IPS DF 4.7 (cell line): Measurements from ENCODE around the gene TSBP1.

Experiments used
- DNase-seq: peaks from one replicate; pipeline ENCODE4 v3.0.0-alpha.2; 2013; ENCODE audit warnings: low spot score; ENCODE audit errors: extremely low read depth

TSBP1 gene, protein sequence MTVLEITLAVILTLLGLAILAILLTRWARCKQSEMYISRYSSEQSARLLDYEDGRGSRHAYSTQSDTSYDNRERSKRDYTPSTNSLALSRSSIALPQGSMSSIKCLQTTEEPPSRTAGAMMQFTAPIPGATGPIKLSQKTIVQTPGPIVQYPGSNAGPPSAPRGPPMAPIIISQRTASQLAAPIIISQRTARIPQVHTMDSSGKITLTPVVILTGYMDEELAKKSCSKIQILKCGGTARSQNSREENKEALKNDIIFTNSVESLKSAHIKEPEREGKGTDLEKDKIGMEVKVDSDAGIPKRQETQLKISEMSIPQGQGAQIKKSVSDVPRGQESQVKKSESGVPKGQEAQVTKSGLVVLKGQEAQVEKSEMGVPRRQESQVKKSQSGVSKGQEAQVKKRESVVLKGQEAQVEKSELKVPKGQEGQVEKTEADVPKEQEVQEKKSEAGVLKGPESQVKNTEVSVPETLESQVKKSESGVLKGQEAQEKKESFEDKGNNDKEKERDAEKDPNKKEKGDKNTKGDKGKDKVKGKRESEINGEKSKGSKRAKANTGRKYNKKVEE

DNA sequence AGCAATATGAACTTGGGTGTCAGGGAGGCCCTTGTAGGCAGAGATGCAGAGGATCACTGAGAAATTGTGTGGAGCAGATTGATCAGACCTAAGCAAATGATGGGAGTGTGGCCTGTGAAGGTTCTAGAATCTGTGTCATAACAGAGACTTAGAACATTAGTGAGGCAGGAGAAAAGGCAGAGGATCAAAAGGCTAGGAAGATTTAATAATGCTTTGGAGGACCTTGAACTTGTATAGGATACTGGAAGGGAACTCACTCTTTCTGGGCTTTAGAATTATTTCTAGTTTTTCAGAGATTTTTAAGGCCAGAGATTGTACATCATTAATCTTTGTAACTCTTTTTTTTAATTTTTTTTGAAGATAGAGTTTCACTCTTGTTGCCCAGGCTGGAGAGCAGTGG is at the start of gene TSBP1:
TSS of gene TSBP1 (minus strand) at position 101 of the 400 bp plus-strand sequence. CDS start 197 bp downstream, outside the sequence.
- no peak for DNase-seq

DNA sequence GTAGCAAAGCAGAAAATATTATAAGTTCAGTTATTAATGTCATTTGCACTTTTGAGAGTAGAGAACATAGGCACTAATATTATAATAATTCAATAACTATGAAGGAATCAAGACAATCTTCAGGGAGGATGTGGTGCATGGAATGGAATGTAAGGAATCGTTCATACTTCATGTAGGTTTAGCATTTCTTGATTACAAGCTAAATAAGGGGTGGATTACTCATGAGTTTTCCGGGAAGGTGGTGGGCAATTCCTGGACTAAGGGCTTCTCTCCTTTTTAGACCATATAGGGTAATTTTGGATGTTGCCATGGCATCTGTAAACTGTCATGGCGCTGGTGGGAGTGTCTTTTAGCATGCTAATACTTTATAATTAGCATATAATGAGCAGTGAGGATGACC is 44.3 kb upstream of the TSBP1 start:
- DNase-seq: no peak

DNA sequence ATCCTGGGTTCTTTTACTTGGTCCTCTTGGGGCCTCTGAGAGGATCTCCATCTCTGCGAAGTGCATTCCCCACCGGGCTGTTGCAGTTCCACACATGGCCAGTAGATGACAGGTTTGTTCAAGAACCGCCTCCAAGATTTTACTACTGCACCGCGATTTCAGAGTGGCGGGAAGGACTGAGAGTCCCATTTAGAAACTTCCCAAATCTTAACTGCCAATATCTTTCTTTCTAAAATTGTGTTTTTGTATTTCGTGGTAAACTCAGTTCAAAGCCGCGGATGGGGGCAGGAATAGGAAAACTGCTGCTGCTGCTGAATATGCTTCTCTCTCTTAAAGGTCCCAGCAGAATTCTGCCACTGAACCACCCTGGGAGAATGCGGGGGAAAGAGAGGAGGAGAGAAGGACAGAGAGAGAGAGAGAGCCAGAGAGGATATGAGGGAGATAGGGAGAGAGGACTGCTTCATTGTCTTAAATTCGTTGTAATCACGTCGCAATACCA is 43.9 kb upstream of the TSBP1 start:
- DNase-seq: peak; percentile 38

DNA sequence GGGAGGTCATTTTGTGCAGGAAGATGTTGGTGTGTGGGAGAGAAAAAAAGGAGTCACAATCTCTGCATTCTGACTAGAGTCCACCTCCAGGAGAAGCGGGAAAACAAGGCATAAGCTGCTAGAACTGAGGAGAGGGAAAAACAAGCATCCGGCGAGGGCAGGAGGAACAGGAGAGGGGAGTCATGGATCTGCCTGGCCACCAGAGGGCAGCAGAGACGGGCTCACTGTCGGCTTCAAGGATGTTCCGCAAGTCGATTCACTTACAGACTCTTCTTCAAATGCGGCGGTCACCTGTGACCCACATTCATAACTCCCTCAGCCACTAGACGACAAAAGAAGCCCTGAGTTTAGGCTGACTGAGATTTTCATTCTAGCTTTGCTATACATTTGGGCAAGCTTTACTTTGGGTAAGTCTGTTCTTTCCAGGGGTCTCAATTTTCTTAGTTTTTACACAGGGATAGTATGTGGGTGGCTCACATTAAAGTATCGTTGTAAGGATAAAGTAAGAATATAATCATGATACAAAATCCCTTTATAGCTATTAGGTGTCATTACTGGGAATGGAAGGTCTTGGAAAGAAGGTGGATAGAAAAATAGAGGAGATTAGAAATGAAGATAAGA is 41.8 kb upstream of the TSBP1 start:
- DNase-seq: peak; percentile 64

DNA sequence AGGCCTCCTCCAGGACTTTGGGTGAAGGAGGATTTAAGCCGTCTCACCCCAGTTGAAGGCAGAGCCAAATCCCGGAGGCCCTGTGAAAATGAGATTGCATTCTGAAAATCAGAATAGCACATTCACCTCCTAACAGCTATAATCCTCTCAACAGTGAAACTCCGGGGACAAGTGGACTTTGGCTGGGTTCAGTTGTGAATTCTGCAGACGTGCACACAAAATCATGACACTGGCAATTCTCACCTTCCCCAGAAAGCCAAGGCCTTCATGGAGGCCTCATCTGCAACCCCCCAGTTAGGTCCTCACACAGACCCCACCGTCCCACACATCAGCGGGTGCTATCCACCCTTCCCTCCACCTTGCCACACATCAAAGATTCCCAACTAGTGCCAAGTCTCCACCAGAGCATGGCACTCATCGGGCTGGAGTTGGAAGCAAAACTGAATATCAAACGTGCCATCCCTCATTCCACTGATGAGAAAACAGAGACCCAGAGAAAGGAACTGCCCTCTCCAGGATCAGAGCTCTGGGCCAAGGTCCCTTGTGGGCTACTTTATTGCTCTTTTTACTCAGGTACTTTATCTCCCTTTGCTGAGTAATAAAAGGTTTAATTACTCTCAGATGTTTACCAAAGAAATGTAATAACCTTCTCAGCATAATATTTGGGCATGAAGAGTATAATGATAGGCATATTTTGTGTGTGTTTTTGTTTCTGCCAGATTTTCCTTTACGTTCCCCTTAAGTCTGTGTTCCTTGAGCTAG is 40.0 kb upstream of the TSBP1 start:
- no peak for DNase-seq

DNA sequence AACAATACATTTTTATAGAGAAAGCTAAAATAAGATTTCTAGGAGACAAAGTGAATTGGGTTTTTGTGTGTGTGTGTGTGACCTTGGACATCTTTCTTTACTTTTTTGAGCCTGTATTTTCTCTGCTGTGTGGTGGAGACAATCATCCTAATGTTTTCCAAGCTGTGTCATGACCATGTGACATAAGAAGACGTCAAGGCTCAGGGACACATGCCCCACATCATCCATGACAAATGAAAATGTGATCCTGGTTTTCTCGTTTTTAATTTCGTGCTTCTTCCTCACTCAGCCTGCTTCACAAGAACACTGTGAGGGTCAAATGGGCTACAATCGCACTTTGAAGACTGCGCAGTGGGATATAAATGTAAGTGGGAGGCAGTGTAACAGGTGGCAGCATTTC is 39.2 kb upstream of the TSBP1 start:
- no peak for DNase-seq

DNA sequence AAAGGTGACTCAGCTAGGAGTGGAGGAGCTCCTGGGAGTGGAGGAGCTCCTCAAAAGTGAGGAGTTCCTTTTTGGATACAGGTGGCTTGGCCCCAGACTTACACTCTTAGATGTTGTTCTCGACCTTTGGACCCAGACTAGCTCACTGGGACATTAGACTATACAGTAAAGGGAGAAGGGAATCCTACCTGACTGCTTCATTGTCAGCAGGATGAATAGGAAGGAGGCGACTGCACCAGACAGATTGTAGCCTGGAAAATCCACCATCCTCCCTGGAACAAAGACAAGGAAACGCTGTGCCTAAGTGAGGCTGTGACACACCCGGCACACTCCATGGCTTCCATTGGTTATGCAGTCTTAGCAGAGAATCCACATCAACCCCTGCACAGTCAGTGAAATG is 35.2 kb upstream of the TSBP1 start, which contains the start of gene BTNL2:
TSS of gene BTNL2 (minus strand) at position 325 of the 400 bp plus-strand sequence. CDS start at position 267, 58 bp downstream.
- DNase-seq: no peak

DNA sequence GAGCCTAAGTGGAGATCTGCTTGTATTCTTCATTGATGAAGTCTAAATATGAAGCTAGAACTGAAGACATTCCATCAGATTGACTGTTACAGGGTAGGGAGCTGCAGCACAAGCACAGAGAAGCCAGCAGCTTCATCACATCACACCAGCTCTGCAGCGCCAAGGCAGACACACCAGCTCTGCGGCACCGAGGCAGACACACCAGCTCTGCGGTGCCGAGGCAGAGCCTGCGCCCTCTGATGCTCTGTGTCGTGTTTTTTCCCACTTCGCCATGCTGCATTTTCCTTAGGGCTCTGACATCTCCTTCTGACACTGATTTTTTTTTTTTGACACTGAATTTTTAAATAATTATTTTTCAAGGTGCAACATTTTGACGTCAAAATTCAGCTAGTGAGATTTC is 34.5 kb upstream of the TSBP1 start:
- DNase-seq: no peak

DNA sequence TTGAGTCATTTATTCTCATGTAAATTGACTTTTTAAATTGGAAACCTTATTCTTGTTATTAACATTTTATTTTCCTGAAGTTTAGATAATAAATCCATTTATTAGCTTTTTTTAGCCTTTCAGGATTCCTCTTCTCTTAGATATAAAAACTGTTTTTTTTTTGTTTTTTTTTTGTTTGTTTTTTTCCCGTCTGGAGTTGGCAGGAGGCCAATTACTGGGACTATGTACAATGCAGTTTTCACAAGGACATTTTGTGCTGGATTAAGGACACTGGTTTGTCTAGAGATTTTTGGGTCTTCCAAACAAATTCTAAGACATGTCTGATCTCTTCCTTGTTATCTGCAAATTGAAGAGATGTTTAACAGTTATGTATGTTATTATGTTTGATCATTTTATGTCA is 34.0 kb upstream of the TSBP1 start:
- no peak for DNase-seq

DNA sequence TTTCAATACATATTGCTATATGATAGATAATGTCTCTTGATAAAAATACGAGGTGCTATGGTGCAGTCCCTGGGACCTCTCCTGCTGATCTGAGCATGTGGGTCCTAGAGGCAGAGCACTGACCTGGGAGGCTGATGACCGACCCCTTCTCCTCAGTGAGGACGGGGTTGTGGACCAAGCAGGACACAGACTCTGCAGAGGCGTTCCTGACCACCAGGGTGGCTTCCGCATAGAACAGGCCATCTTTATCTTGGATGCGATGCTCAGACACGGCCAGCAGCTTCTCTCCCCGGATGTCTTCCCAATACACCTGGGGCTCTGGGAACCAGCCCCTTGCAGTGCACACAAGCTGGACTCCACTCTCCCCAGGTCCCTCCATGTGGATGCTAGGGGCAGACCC is 31.1 kb upstream of the TSBP1 start:
- no peak for DNase-seq

DNA sequence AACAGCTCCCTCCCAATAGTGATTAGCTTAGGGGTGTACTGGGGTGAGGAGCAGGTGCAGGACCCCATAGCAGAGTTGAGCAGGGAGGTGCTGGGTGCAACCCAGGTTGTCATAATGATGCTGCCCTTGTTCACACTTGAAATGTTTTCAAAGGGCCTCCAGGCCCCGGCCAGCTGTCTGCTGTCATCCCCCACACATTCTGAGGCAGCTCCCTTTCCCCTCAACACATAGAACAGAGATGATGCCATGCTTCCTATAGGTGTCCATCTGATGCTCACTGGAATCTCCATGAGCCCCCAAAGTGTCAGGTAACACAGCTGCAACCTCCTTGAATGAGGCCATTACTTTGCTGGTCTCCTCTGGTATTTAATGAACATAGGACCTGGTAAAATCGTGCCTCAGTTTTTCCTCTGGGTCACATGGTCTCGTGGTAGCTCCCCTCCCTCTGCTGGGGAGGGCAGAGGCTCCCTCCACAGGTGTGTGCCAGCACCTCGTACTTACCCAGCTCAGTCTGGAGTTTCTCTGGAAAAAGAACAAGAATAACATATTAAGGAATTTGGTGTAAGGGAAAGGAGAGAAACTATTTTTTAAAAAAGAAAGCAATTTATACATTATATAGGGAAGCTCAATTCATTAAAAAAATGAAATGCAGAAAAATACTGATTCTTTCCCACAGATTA is 29.7 kb upstream of the TSBP1 start:
- no peak for DNase-seq

DNA sequence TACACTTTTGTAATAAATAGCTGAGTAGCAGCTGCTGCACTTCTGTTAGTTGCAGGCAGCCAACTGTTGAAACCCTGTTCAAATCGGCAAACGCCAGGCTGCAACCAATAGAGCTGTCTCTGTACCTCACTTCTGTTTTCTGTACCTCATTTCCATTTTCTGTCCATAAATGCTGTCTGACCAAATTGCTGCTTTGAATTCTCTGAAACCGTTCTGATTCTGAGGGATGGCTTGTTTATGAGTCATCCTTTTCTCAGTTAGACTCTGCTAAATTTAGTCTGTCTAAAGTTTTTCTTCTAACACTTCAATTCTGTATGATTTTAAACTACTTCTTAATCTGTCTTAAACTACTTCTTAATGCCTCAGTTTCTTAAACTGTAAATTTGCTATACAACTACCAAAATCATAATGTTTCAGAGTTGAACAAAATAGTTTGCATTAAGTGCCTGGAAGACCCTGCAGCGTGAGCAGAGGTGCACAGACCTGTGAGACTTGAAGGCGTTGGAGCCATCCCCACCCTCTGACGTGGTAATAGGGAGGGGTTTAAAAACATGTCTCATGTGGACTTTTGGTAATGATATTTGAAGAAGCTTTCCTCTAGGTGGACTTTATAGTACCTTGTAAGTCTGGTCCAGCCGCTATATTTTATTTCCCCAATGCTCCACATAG is 25.7 kb upstream of the TSBP1 start:
- no peak for DNase-seq

DNA sequence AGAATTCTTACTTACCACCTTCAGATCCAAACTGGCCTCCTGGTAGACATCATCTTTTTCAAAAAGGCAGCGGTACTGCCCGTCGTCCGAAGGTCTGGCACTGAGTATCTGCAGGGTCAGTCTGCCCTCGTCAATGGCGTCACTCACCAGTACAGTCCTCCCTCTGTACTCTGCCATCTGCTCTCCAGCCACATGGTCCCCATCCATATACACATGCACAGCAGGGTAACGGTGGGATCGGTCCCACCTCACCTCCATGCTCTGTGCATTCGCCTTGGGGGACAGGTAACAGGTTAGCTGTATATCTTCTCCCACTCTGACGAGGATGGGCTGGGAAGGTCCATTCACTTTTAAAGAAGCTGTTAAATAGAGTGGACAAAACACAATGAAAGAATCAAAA is 24.3 kb upstream of the TSBP1 start:
- DNase-seq: no peak

DNA sequence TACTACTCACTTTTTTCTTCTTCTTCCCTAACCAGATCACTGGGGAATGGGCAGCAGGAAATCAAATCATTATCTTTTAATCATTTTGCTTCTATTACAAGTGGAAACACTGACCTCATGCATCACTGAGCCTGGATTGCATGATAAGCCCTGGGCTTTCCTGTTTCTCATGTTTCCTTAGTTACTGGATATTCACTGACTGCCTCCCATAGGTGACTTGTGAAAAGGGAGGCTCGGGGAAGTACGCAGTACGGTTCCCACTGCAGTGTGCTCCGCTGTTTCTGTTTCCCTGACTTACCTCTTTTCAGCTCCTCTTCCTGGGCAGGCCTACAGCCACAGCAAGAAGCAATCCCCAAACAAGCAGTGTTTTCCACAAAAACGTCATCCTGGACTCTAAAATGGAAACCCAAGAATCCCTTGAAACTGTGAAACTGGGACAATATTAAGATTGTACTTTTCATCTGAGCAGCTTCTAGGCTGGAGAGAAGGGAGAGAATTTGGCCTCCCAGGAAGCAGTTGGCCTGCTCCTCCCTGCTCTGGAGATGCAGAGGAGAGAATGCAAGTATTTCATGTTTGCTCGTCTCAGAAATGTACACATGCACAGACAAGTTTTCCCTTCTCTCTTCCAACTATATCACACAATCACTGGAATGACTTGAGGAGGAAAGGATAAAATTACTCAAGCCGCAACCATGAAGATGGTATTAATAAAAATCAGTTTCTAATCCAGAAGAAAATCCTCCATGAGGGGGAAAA is 22.1 kb upstream of the TSBP1 start:
- DNase-seq: no peak

DNA sequence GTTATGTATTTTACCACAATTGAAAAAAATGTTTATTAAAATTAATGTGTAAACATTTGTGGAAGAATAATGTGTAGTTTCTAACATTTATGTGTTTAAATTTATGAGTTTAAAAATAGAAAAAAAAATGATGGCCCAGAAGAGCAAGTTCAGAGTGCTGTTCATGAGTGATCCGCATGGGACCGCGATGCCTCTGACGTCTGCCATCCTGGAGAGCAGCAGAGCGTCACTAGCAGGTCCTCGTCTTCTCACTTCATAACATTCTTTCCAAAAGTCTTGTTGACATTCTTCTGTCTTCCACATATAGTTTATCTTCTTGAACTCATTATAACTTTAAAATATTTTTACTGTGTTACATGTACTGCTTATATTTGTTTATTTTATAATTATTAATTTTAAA is 19.8 kb upstream of the TSBP1 start:
- no peak for DNase-seq

DNA sequence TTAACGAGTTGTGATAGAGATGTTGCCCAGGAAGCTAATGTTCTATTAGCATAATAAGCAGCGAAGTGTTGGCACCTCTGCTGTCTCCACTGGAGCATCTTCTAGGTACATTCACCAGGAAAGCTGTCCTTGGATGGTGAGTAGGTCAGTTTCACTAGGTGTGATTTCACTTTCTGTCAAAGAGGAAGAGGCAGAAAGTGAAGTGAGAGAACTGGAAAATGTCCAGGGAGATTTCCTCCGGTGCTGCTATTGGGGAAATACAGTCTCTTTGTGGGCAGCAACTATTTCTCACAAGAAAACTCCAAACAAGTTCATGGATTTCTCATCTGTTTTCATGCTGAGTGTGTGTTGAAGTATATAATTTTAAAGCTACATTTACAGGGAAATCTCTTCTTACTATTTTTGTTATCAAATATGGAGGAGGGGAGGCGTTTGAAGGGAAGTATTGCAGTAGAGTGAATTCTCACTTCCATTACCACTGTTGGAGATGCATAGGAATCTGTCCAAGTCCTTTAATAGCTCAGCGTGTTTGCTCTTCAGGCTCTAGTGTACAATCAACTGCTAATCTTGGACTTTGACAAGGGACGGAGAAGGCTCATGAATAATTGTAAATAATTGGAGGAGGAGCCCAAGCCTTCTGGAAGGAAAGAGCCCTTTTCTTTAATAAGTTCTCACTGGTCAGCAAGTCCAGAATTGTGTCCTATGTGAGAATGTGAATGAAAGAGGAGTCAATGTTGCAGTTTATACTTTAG is 16.1 kb upstream of the TSBP1 start:
- DNase-seq: no peak

DNA sequence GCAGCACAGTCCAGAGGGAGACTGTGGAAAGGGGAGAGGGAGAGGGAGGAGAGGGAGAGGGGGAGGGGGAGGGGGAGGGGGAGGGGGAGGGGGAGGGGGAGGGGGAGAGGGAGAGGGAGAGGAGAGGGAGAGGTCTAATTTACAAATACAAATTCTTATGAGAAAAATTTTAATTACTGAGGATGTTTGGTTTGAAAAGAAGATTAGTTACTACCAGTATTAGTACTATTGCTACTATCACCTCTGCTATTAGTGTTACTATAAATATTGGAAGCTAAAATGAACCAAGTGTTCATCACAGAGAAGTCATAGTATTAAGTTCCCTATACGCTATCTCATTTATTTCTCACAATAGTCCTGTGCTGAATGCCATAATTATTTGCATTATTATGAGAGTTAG is 14.3 kb upstream of the TSBP1 start:
- DNase-seq: no peak

DNA sequence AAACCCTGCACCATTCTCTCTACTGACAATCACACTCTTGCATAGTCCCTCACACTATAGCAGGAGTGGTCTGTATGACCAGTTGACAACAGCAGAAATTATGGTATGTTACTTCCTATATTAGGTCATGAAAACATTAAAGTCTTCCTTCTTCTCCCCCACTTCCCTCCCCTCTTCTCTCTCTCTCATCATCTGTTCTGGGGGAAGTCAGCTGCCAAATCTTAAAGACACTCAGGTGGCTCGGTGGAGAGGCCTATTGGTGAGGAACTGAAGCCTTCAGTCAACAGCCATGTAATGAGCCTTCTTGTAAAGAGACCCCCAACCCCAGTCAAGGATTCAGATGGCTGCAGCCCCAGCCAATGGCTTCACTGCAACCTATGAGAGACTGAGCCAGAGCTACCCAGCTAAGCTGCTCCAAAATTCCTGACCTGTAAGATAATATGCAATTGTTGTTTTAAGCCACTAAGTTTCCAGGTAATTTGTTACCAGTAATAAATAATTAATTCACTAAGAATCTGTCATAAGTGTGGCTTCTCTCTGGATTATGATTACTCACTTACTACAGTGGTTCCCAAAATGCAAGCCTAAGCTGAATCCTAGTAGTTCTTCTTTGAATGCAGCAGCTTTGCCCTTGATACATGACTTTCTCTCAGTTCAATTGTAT is 11.2 kb upstream of the TSBP1 start:
- no peak for DNase-seq

DNA sequence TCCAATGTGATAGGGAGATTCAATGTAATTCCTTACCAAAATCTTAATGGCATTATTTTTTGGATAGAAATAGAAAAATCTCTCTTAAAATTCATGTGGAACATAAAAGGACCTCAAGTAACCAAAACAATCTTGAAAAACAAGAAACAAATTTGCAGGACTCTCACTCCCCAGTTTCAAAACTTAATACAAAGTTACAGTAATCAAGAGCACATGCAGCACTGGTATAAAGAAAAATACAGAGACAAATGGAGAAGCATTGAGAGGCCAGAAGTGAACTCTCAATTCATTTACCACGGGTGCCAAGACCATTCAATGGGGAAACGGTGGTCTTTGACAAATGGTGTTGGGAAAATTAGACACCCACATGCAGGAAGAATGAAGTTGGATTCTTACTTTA is 7.8 kb upstream of the TSBP1 start:
- DNase-seq: no peak
